HG03439 (cell line): Measurements from ENCODE around the gene POLR1D.

Source experiments
- ATAC-seq: cut with Tn5 transposase; IDR thresholded peaks from one replicate; pipeline ENCODE4 v1.9.1; 2021; ENCODE audit warnings: mild to moderate bottlenecking, moderate library complexity; ENCODE audit not compliant: unreplicated experiment

The POLR1D gene

GRCh38 chr13:27637289-27637626 is 15.6 kb downstream of the POLR1D start:
- no peak for ATAC-seq

- no peak for ATAC-seq
These were observed 16.3 kb downstream of the POLR1D start for GRCh38 chr13:27638001-27638400.

GRCh38 chr13:27638521-27638920 is 16.8 kb downstream of the POLR1D start:
- ATAC-seq = no peak

- ATAC-seq = no peak
These were observed 17.5 kb downstream of the POLR1D start for GRCh38 chr13:27639186-27639585.

GRCh38 chr13:27641711-27642502 is 20.2 kb downstream of the POLR1D start:
- no peak for ATAC-seq

- no peak for ATAC-seq
These were observed 21.8 kb downstream of the POLR1D start for GRCh38 chr13:27643334-27644132.

GRCh38 chr13:27644302-27644701 is 22.6 kb downstream of the POLR1D start:
- no peak for ATAC-seq

GRCh38 chr13:27650312-27650711 is 28.6 kb downstream of the POLR1D start:
- no peak for ATAC-seq

- no peak for ATAC-seq
These were observed 32.4 kb downstream of the POLR1D start for GRCh38 chr13:27654059-27654458.

GRCh38 chr13:27654816-27655215 is 33.1 kb downstream of the POLR1D start:
- no peak for ATAC-seq

- ATAC-seq = no peak
These were observed 36.0 kb downstream of the POLR1D start for GRCh38 chr13:27657724-27658123.

- ATAC-seq = no peak
These were observed 36.9 kb downstream of the POLR1D start for GRCh38 chr13:27658546-27658945.

- no peak for ATAC-seq
These were observed 37.6 kb downstream of the POLR1D start for GRCh38 chr13:27659145-27659865.

GRCh38 chr13:27660511-27660910 is 38.8 kb downstream of the POLR1D start:
- no peak for ATAC-seq

GRCh38 chr13:27661017-27661416 is 39.3 kb downstream of the POLR1D start:
- ATAC-seq = no peak

- ATAC-seq = no peak
These were observed 41.2 kb downstream of the POLR1D start for GRCh38 chr13:27662738-27663470.

- ATAC-seq = no peak
These were observed 42.3 kb downstream of the POLR1D start for GRCh38 chr13:27663947-27664346.

GRCh38 chr13:27665333-27665732 is 43.6 kb downstream of the POLR1D start:
- ATAC-seq = no peak

GRCh38 chr13:27665761-27666160 is 44.1 kb downstream of the POLR1D start:
- ATAC-seq = no peak

GRCh38 chr13:27666951-27667350 is 45.3 kb downstream of the POLR1D start:
- no peak for ATAC-seq

- no peak for ATAC-seq
These were observed 46.3 kb downstream of the POLR1D start for GRCh38 chr13:27667946-27668345.
